Cardiac muscle cell (in vitro differentiated cells and primary cell): ENCODE measurements around the gene CD248. TPM values are rescaled to one million over a fixed set of nuclear protein-coding genes. Genes with fewer than 3 reads are reported as not detected.
"Not testable (repeated sequence)": the region's sequence is repeated elsewhere in the genome, so short reads cannot be mapped to it uniquely, and the experiment has no call there.

Source experiments
- DNase-seq, 2 donors: peaks; one replicate each; pipeline versions ENCODE4 v3.0.0 to v3.0.0-alpha.2; 2010 to 2017; ENCODE audit warnings: low read depth in 1 of 2, low spot score in 1 of 2
- H3K27ac ChIP-seq: fragments of 200-600 bp; sonication (generic); 2 replicates; pipeline ENCODE4 v1.5.1; 2016
- H3K27me3 ChIP-seq: fragments of 200-600 bp; sonication (generic); 2 replicates; pipeline ENCODE4 v1.6.0; 2016; ENCODE audit warnings: control low read depth
- H3K36me3 ChIP-seq: fragments of 200-600 bp; sonication (generic); 2 replicates; pipeline ENCODE4 v1.5.1; 2016; ENCODE audit warnings: control low read depth
- H3K4me1 ChIP-seq: fragments of 200-600 bp; sonication (generic); 2 replicates; pipeline ENCODE4 v1.8.1; 2017; ENCODE audit warnings: low read depth, mild to moderate bottlenecking, mixed run types
- H3K4me3 ChIP-seq: fragments of 200-600 bp; sonication (generic); 2 replicates; pipeline ENCODE4 v1.5.1; 2016; ENCODE audit warnings: mild to moderate bottlenecking
- H3K9me3 ChIP-seq: fragments of 200-600 bp; sonication (generic); 2 replicates; pipeline ENCODE4 v1.5.1; 2017; ENCODE audit warnings: low read depth, mild to moderate bottlenecking, control low read depth
- polyA plus RNA-seq: library from polyadenylated mRNA; unstranded; fragments of >200 nt; fragmentation: Nextera tagmentation; extraction: Ambion mirVana; gene quantifications from 2 replicates; pipeline ENCODE4 v1.2.1, GENCODE V29; 2016
- total RNA-seq: library from RNA; depleted of rRNA; stranded (reverse); fragments of >200 nt; gene quantifications from 2 replicates; pipeline ENCODE4 v1.2.3, GENCODE V29; 2016
- TF ChIP-seq, protein P1 (sequence below): IDR thresholded peaks from 2 replicates; pipeline ENCODE4 v1.5.1; 2012; ENCODE audit warnings: low read depth, mild to moderate bottlenecking, low read length

The CD248 gene
- total and polyA plus RNA-seq, 2 experiments from 2014 or later = 11.4 to 20.2 TPM

DNA sequence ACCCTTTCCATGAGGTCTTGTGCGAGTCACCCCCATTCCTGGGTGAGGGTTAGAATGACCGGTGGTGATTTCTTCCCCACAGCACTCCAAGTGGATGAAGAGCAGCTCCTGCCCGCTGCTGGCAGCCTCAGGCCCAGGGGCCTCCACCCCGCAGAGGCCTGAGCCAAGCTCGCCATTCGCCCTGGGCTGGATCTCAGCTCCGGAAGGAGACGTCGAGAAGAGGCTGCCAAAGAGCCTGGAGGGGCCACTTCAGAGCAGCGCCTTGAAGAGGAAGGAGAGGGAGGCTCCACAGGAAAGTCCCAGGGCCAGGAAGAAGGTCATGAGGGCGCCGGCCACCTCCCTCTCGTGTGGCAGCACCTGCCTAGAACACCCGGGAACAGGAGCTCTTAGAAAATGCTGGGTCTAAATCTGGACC is 46.4 kb upstream of the CD248 start:
- no peak for DNase-seq
- no peak overlapping the region for H3K27ac ChIP-seq
- peaks cover 5% of the 10 kb centered on the region for H3K36me3 ChIP-seq
- no peak overlapping the region for H3K4me3 ChIP-seq
- H3K4me1 ChIP-seq = no peaks in the 10 kb centered on the region
- H3K27me3 ChIP-seq = no peaks in the 10 kb centered on the region
- TF ChIP-seq, protein P1, sequence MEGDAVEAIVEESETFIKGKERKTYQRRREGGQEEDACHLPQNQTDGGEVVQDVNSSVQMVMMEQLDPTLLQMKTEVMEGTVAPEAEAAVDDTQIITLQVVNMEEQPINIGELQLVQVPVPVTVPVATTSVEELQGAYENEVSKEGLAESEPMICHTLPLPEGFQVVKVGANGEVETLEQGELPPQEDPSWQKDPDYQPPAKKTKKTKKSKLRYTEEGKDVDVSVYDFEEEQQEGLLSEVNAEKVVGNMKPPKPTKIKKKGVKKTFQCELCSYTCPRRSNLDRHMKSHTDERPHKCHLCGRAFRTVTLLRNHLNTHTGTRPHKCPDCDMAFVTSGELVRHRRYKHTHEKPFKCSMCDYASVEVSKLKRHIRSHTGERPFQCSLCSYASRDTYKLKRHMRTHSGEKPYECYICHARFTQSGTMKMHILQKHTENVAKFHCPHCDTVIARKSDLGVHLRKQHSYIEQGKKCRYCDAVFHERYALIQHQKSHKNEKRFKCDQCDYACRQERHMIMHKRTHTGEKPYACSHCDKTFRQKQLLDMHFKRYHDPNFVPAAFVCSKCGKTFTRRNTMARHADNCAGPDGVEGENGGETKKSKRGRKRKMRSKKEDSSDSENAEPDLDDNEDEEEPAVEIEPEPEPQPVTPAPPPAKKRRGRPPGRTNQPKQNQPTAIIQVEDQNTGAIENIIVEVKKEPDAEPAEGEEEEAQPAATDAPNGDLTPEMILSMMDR = no peak
- H3K9me3 ChIP-seq = no peaks in the 10 kb centered on the region

DNA sequence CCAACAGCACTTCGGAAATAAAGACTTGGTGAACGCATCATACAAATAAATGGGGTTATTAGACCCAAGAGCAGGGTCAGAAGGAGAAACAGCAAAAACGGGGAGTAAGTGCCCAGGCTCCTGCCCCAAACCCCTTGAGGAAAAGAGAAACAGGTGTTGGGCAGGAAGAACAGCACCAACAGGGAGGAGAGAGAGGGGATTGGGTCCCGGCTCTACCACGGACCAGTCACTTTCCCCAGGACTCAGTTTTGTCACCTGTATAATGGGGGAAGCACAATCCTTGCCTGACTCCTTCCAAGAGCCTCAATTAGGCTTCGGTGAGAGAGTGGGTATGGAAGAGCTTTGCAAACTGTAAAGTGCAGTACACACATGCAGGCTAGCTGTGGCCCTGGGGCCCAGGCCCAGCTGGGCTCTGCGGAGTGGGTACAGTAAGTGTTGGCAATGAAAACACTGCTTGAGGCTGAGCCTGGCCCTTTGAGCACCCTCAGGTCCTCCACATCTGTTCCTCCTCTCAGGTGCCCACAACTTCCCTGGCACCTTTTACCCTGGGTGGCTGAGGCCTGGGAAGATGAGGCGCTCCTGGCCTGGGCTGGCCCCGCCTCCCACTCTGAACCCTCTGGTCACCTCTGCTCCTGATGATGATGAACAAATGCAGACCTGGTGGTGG is 45.8 kb upstream of the CD248 start:
- Histone ChIP-seq H3K4me1 (no peaks in the 10 kb centered on the region), H3K9me3 (no peaks in the 10 kb centered on the region)

DNA sequence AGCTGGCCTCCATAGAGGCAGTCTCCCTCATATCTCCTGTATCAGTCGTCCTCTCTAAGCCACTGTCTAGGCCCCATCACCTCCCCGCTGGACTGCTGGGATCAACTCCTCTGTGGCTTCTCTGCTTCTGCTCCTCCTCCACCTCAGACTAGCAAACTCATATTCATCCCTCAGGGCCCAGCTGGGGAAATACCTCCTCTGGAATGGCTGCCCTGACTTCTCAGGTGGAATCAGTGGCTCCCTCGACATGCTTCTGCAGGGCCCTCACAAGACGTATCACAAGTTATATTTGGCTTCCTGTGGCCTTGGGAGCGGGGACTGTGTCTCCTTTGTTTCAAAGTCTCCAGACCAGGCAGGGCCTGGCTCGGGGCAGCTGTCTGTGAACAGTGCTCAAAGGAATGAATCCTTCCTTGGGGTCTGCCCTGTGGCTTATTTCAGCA is 44.7 kb upstream of the CD248 start:
- peak overlapping the region; percentile 68 for H3K27ac ChIP-seq
- no peaks in the 10 kb centered on the region for H3K9me3 ChIP-seq
- no peak for DNase-seq
- no peak overlapping the region for H3K4me3 ChIP-seq
- H3K4me1 ChIP-seq = no peaks in the 10 kb centered on the region
- TF ChIP-seq, protein P1 = no peak
- H3K27me3 ChIP-seq = no peaks in the 10 kb centered on the region
- H3K36me3 ChIP-seq = peaks cover 5% of the 10 kb centered on the region

More for the DNA sequence above, 45.8 kb upstream of the CD248 start:
- Histone ChIP-seq H3K27ac (no peak overlapping the region), H3K27me3 (no peaks in the 10 kb centered on the region), H3K36me3 (peaks cover 5% of the 10 kb centered on the region), H3K4me3 (no peak overlapping the region)
- DNase-seq = no peak
- TF ChIP-seq, protein P1 = no peak

DNA sequence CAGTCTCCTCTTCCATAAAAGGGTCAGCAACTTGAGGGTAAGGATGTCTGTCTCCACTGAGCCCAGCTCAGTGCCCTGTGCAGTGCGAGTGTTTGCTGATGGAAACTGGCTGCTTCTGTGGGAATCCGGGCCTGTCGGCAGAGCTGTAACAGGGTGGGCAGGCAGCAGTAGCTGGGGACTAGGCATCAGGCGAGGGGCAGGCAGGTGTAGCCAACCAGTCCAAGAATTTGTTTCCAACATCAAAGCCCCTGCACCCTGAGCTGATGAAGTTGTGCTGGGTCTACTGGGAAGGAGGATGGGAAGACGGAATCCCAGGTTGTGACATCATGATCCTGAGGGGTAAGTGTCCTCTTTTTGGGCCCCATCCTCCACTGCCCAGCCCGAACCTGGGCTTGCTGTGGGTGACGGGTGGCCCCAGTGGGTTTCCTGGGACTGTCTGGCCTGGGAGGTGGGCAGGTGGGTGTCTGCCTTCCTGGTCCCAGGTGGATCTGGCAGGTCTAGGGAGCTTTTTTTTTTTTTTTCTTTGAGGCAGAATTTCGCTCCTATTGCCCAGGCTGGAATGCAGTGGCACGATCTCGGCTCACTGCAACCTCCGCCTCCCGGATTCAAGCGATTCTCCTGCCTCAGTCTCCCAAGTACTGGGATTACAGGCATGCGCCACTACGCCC is 43.7 kb upstream of the CD248 start:
- H3K9me3 ChIP-seq = no peaks in the 10 kb centered on the region
- DNase-seq = no peak

DNA sequence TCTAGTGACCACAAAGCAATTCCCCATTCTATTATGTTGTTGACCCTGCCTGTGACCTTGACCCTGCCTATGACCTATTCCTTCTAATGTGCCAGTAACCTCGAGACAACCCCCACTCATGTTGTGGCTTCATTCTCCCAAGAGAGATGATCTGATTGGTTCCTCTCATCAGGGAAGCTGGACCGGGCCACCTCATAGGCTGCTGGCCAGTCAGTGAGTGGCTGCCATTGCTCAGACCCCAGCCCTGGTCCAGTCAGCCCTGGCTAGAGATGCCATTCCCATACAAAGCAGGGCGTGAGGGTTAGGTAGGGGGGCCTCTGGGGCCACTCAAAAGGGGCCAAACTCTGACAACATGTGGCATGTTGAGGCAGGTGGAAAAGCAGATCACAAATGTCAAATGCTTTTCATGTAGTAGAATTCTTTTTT is 42.8 kb upstream of the CD248 start:
- TF ChIP-seq, protein P1 = no peak
- H3K4me3 ChIP-seq = no peak overlapping the region
- no peak for DNase-seq
- no peaks in the 10 kb centered on the region for H3K36me3 ChIP-seq
- H3K9me3 ChIP-seq = no peaks in the 10 kb centered on the region
- H3K27me3 ChIP-seq = no peaks in the 10 kb centered on the region
- H3K27ac ChIP-seq = no peak overlapping the region
- no peaks in the 10 kb centered on the region for H3K4me1 ChIP-seq

More for the DNA sequence above, 43.7 kb upstream of the CD248 start:
- Histone ChIP-seq H3K4me3 (no peak overlapping the region), H3K4me1 (no peaks in the 10 kb centered on the region), H3K27me3 (no peaks in the 10 kb centered on the region), H3K36me3 (peaks cover under 1% of the 10 kb centered on the region), H3K27ac (peak overlapping the region; percentile 25)
- TF ChIP-seq, protein P1 = no peak

DNA sequence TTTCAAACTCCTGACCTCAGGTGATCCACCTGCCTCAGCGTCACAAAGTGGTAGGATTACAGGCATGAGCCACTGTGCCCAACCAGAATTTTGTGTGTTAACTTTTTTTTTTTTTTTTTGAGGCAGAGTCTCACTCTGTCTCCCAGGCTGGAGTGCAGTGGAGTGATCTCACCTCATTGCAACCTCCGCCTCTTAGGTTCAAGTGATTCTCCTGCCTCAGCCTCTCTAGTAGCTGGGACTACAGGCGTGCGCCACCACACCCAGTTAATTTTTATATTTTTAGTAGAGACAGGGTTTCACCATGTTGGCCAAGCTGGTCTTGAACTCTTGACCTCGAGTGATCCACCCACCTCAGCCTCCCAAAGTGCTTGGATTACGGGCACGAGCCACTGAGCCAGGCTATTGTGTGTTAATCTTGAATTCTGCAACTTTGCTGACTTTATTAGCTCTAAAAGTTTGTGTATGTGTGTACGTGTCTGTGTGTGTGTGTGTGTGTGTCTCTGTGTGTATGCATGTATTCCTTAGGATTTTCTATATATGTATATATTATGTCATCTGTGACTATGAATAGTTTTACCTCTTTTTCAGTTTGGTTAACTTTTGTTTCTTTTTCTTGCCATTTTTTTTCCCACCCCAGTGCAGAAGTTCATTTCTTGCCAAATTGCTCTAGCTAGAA is 33.9 kb upstream of the CD248 start:
- not testable (repeated sequence) for H3K27ac ChIP-seq, H3K9me3 ChIP-seq, DNase-seq, H3K27me3 ChIP-seq, H3K36me3 ChIP-seq, H3K4me3 ChIP-seq, H3K4me1 ChIP-seq
